Activated naive CD8-positive, alpha-beta T cell treated with anti-CD3 and anti-CD28 coated beads, Interleukin-2, amount 10 ng/mL, durations not matched to agents 7 days and 5 days (primary cell): ENCODE measurements around the gene INTS14. TPM values are rescaled to one million over a fixed set of nuclear protein-coding genes. Genes with fewer than 3 reads are reported as not detected.

Experiments
- ATAC-seq: fragments of 150-1000 bp; cut with Tn5 transposase; one replicate; pipeline ENCODE4 v1.10.0; 2021; ENCODE audit warnings: low read depth, moderate library complexity
- POLR2A ChIA-PET: fragments of 350-600 bp; sonication (Branson Sonifier 250); formaldehyde crosslinking; loops from one replicate; lab custom pipeline; 2021; ENCODE audit warnings: antibody characterized with exemption; lab: Charles Lee
- DNase-seq: peaks from one replicate; pipeline ENCODE4 v3.0.0; 2021
- H3K27ac Mint-ChIP-seq: one replicate; pipeline ENCODE4 v1.8.0; 2022; ENCODE audit warnings: mild to moderate bottlenecking, mixed read lengths
- H3K27me3 Mint-ChIP-seq: one replicate; pipeline ENCODE4 v1.8.0; 2022; ENCODE audit warnings: mild to moderate bottlenecking, moderate library complexity, mixed read lengths
- H3K36me3 Mint-ChIP-seq: one replicate; pipeline ENCODE4 v1.8.0; 2021; ENCODE audit warnings: mild to moderate bottlenecking, mixed read lengths
- H3K4me1 Mint-ChIP-seq: one replicate; pipeline ENCODE4 v1.8.0; 2021; ENCODE audit warnings: mixed read lengths
- H3K4me3 Mint-ChIP-seq: one replicate; pipeline ENCODE4 v1.8.0; 2022; ENCODE audit warnings: mild to moderate bottlenecking, moderate library complexity, mixed read lengths
- H3K9me3 Mint-ChIP-seq: one replicate; pipeline ENCODE4 v1.8.0; 2021; ENCODE audit warnings: mixed read lengths
- total RNA-seq, 2 experiments: library from RNA; stranded (reverse); gene quantifications; one replicate each; pipeline ENCODE4 v1.2.3, GENCODE V29; 2021

Gene INTS14
- total RNA-seq, 2 experiments from 2014 or later, result 42.8 to 43.0 TPM

DNA sequence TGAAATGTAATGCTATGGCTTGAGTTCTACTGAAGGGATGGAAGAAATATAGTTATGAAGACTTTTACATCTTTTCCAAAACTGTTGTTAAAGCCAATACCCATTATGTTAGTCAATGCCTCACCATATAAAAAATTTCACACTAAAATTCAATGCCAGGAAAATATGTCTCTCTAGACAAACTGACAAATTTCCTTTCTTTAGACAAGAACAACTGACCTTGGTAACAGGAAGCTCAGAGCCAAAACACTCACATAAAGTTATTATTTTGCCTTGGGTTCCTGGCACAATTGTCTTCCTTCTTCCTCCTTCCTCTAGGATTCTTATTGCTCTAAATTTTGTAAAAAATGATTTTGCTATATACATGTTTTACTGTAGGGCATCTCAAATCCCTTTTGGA is 26.7 kb downstream of the INTS14 start:
- H3K4me3 Mint-ChIP-seq, result peak overlapping the region; percentile 61

GRCh38 chr15:65583701-65584100 is 27.2 kb downstream of the INTS14 start:
- H3K4me3 Mint-ChIP-seq, result peak overlapping the region; percentile 61
- DNase-seq (no peak), ATAC-seq (peak; percentile 95)
- H3K9me3 Mint-ChIP-seq, result no peaks in the 10 kb centered on the region
- no peaks in the 10 kb centered on the region for H3K27me3 Mint-ChIP-seq
- peak overlapping the region; percentile 75 for H3K27ac Mint-ChIP-seq
- peaks cover 47% of the 10 kb centered on the region for H3K36me3 Mint-ChIP-seq
- H3K4me1 Mint-ChIP-seq, result peaks cover 28% of the 10 kb centered on the region
- POLR2A ChIA-PET, result interaction anchor here (1.2 kb wide), 1 partner anchor 67 kb away, joined by 5 read pairs; the partner anchor contains the start of gene DPP8

More for the DNA sequence above, 26.7 kb downstream of the INTS14 start:
- POLR2A ChIA-PET, result interaction anchor here (1.2 kb wide), 1 partner anchor 67 kb away, joined by 5 read pairs; the partner anchor contains the start of gene DPP8
- Mint-ChIP-seq H3K27ac (peak overlapping the region; percentile 75), H3K9me3 (no peaks in the 10 kb centered on the region), H3K36me3 (peaks cover 44% of the 10 kb centered on the region), H3K27me3 (no peaks in the 10 kb centered on the region), H3K4me1 (peaks cover 25% of the 10 kb centered on the region)
- DNase-seq (no peak), ATAC-seq (no peak)

DNA sequence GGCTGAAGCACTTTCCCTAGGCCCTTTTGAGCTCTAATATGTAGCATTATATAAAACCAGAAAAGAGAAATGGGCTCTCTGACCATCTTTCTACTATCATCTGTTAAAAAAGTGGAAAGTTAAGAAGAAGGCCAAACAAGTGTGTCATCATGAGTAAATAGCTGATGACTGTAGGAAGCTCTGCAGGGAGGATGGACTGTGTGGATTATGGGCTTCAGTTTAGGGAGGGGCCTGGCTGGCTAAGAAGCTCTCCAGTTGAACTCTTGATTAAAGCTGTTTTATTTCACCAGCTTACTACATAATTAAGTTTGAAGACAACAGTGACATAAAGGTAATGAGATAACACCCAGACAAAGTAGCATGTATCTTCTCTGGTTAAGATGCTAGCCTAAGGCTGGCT is 30.6 kb downstream of the INTS14 start:
- Mint-ChIP-seq H3K27me3 (no peaks in the 10 kb centered on the region), H3K4me1 (peaks cover 24% of the 10 kb centered on the region), H3K27ac (peak overlapping the region; percentile 52), H3K9me3 (no peaks in the 10 kb centered on the region), H3K36me3 (peaks cover 40% of the 10 kb centered on the region), H3K4me3 (no peak overlapping the region)
- ATAC-seq, result no peak
- POLR2A ChIA-PET, result no interaction called here
- no peak for DNase-seq

- ATAC-seq (no peak), DNase-seq (no peak)
- H3K27ac Mint-ChIP-seq, result peak overlapping the region; percentile 52
- no peaks in the 10 kb centered on the region for H3K27me3 Mint-ChIP-seq
- H3K4me1 Mint-ChIP-seq, result peaks cover 24% of the 10 kb centered on the region
- no peaks in the 10 kb centered on the region for H3K9me3 Mint-ChIP-seq
- peaks cover 40% of the 10 kb centered on the region for H3K36me3 Mint-ChIP-seq
- H3K4me3 Mint-ChIP-seq, result no peak overlapping the region
- POLR2A ChIA-PET, result no interaction called here
Observed at GRCh38 chr15:65579762-65580161, 31.2 kb downstream of the INTS14 start.

DNA sequence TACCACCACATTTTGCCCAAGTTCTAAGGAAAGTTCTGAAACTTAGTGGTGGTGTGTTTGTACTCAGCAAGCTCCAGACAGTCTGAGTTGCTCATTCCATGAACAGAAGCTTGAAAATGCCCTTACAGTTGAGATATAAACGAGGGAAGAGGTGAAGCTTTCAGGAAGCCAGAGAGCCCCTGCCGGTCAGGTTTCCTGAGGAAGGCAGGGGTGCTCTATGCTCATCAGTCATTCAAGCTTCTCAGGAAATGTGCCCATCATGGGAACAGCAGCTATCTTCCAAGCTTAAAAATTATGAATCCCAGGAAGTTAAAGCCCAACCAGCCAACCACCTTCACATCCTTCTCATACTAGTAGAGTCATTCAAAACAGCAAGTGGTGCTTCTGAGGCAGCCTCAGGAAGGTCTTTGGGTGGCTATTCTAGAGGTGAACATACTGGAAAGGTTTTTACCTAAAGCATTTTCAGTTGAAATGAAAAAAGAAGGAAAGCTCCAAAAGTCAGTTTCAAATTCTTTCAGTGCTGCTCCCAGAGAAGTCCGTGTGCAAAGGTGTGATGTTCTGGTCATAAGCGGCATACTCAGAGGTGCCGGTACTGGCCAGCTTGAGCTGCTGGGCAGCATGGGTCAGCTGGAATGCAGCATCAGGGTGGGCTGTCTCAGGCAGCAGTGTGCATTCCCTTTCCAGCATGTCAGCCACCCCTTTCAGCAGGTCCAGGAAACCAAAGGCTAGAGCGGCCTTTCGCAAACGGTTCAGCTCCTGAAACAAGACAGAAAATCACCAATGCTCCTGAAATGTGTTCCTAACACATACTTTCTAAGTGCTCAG is 31.8 kb downstream of the INTS14 start:
- Mint-ChIP-seq H3K27me3 (no peaks in the 10 kb centered on the region), H3K9me3 (no peaks in the 10 kb centered on the region), H3K4me3 (no peak overlapping the region), H3K4me1 (peaks cover 19% of the 10 kb centered on the region), H3K27ac (no peak overlapping the region), H3K36me3 (peaks cover 40% of the 10 kb centered on the region)
- no peak for ATAC-seq
- POLR2A ChIA-PET, result no interaction called here
- no peak for DNase-seq

DNA sequence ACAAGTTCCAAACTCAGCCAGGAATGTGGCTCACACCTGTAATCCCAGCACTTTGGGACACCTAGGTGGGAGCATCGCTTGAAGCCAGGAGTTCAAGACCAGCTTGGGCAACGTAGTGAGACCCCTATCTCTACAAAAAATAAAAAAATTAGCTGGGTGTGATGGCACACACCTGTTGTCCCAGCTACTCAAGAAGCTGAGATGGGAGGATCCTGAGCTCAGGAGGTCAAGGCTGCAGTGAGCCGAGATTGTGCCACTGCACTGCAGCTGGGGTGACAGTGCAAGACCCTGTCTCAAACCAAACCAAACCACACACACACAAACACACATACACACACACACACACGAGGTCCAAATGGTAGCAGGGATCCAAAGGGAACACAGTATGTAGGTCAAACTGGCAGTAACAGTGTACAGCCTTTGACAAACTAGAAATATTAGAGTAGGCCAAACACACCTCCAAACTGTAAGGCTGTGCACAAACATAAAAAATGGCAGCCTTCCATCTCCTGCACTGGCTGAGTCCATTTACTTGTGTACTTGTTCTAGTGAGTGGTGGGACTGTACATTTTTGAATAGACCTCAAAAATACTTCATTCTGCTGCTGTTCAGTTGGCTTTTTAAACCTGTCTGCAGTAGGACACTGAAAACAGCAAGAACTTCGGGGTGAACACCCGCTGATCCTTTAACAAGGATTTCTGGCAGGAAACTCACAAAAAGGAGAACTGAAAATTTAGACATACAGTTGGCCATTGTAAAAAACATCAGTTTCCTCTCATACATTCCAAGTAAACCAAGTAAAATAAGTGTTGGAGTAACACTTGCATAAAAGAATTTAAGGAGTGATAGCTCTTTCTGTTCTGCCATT is 33.6 kb downstream of the INTS14 start:
- peaks cover 26% of the 10 kb centered on the region for H3K36me3 Mint-ChIP-seq
- H3K27me3 Mint-ChIP-seq, result no peaks in the 10 kb centered on the region
- H3K4me1 Mint-ChIP-seq, result peaks cover 8% of the 10 kb centered on the region
- no peaks in the 10 kb centered on the region for H3K9me3 Mint-ChIP-seq
- H3K27ac Mint-ChIP-seq, result peak overlapping the region; percentile 4
- POLR2A ChIA-PET, result no interaction called here
- no peak for DNase-seq
- H3K4me3 Mint-ChIP-seq, result no peak overlapping the region
- no peak for ATAC-seq

GRCh38 chr15:65576664-65577063 is 34.3 kb downstream of the INTS14 start:
- H3K4me3 Mint-ChIP-seq, result no peak overlapping the region
- no peaks in the 10 kb centered on the region for H3K27me3 Mint-ChIP-seq
- no peak for ATAC-seq
- POLR2A ChIA-PET, result no interaction called here
- peaks cover 6% of the 10 kb centered on the region for H3K4me1 Mint-ChIP-seq
- H3K9me3 Mint-ChIP-seq, result no peaks in the 10 kb centered on the region
- no peak overlapping the region for H3K27ac Mint-ChIP-seq
- H3K36me3 Mint-ChIP-seq, result peaks cover 20% of the 10 kb centered on the region
- no peak for DNase-seq

- H3K36me3 Mint-ChIP-seq, result peaks cover 16% of the 10 kb centered on the region
- H3K9me3 Mint-ChIP-seq, result no peaks in the 10 kb centered on the region
- no peak overlapping the region for H3K27ac Mint-ChIP-seq
- no peaks in the 10 kb centered on the region for H3K4me1 Mint-ChIP-seq
- DNase-seq (no peak), ATAC-seq (no peak)
- H3K4me3 Mint-ChIP-seq, result no peak overlapping the region
- POLR2A ChIA-PET, result no interaction called here
- H3K27me3 Mint-ChIP-seq, result no peaks in the 10 kb centered on the region
Observed at GRCh38 chr15:65571971-65572370, 39.0 kb downstream of the INTS14 start.

- H3K4me1 Mint-ChIP-seq, result no peaks in the 10 kb centered on the region
- POLR2A ChIA-PET, result no interaction called here
- no peak overlapping the region for H3K4me3 Mint-ChIP-seq
- DNase-seq (no peak), ATAC-seq (no peak)
- no peak overlapping the region for H3K27ac Mint-ChIP-seq
- H3K9me3 Mint-ChIP-seq, result no peaks in the 10 kb centered on the region
- H3K27me3 Mint-ChIP-seq, result no peaks in the 10 kb centered on the region
- peaks cover 20% of the 10 kb centered on the region for H3K36me3 Mint-ChIP-seq
Observed at GRCh38 chr15:65569728-65570127, 41.2 kb downstream of the INTS14 start.

- POLR2A ChIA-PET, result no interaction called here
- Mint-ChIP-seq H3K9me3 (no peaks in the 10 kb centered on the region), H3K27me3 (no peaks in the 10 kb centered on the region), H3K36me3 (peaks cover 53% of the 10 kb centered on the region), H3K27ac (no peak overlapping the region), H3K4me3 (no peak overlapping the region), H3K4me1 (no peaks in the 10 kb centered on the region)
- DNase-seq, result no peak
- ATAC-seq, result no peak
Observed at GRCh38 chr15:65561934-65562333, 49.0 kb downstream of the INTS14 start.

DNA sequence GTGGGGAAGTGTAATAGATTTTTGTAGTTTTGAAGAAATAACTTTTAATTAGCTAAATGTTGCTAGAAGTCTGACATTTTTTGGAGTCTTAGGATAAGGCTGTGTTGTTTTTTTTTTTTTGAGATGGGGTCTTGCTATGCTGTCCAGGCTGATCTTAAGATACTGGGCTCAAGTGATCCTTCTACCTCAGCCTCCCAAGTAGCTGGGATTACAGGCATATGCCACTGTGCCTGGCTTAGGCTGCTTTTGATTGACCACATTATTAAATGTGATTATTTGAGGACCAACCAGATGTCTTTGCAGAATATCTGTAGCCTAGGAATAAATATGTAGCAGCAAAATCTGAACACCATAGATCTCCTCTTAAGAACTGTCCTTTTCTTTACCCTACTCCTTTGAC is 51.0 kb downstream of the INTS14 start:
- Mint-ChIP-seq H3K27me3 (no peaks in the 10 kb centered on the region), H3K36me3 (peaks cover 53% of the 10 kb centered on the region), H3K4me3 (no peak overlapping the region), H3K4me1 (no peaks in the 10 kb centered on the region), H3K27ac (no peak overlapping the region), H3K9me3 (no peaks in the 10 kb centered on the region)
- ATAC-seq, result no peak
- POLR2A ChIA-PET, result interaction anchor here (0.6 kb wide), 2 partner anchors 21 to 36 kb away, joined by 4 to 6 read pairs; no protein-coding TSS in a partner anchor
- no peak for DNase-seq

DNA sequence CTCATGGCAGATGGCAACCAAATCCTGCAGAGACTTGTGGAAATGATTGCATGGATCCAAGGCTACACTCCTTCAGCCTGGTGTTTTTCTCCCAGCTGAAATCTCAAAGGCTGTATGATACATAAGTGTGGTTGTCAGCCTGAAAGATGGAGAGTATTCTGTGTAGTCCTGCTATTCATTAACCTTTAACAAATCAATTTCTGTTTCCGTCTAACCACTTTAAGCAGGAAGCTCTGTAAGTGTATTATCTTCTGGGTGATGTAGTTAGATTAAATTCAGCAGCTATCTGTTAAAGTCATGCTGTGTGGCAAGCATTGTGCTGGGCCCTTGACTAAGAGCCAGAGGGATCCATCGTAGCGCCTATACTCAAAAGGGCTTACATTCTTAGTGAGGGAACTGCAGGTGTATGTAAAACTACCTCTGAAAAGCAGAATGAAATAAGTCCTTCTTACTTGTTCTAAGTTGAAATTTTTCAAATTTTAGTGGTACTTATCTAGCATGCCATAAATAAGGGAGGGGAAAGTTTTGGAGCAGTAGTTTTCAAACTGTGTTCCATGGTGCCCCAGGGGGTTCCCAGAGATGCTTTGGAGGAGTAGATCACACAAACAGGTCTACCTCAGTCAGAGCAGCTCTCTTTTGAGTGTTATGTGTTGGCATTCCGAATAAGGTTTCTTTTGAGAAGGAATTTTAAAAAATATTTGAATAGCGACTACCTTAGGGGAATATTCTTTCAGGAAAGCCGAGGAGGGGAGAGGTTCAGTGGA is 51.8 kb downstream of the INTS14 start:
- ATAC-seq (no peak), DNase-seq (no peak)
- H3K27ac Mint-ChIP-seq, result no peak overlapping the region
- no peak overlapping the region for H3K4me3 Mint-ChIP-seq
- no peaks in the 10 kb centered on the region for H3K4me1 Mint-ChIP-seq
- no peaks in the 10 kb centered on the region for H3K9me3 Mint-ChIP-seq
- peaks cover 46% of the 10 kb centered on the region for H3K36me3 Mint-ChIP-seq
- H3K27me3 Mint-ChIP-seq, result no peaks in the 10 kb centered on the region
- POLR2A ChIA-PET, result interaction anchor here (0.6 kb wide), 1 partner anchor 20 kb away, joined by 6 read pairs; no protein-coding TSS in a partner anchor

DNA sequence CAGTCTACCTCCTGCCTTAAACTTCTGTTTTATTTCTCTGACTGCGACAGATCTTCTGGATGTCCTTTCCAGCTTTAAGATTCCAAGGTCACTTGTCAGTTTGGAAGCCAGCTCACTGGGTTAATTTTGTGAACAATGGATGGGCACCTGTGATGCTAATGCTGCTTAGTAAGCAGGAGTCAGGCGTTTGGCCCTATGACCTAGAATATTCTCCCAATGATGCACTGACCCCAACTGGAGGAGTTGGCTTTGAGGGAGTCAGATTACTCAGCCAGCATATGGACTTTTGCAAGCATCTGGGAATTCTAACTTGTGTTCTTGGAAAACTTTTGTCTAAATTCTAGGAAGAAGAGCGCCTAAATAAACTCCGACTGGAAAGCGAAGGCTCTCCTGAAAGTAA is 52.6 kb downstream of the INTS14 start:
- POLR2A ChIA-PET, result no interaction called here
- no peaks in the 10 kb centered on the region for H3K9me3 Mint-ChIP-seq
- no peak for DNase-seq
- H3K4me3 Mint-ChIP-seq, result no peak overlapping the region
- no peak for ATAC-seq
- peaks cover 41% of the 10 kb centered on the region for H3K36me3 Mint-ChIP-seq
- H3K27me3 Mint-ChIP-seq, result no peaks in the 10 kb centered on the region
- no peaks in the 10 kb centered on the region for H3K4me1 Mint-ChIP-seq
- no peak overlapping the region for H3K27ac Mint-ChIP-seq
